GM19452 (cell line): ENCODE measurements around the gene RAD23B.
"Not testable (repeated sequence)": the region's sequence is repeated elsewhere in the genome, so short reads cannot be mapped to it uniquely, and the experiment has no call there.

Source experiments
- ATAC-seq: cut with Tn5 transposase; IDR thresholded peaks from one replicate; pipeline ENCODE4 v1.9.1; 2021; ENCODE audit not compliant: unreplicated experiment

The RAD23B gene

DNA sequence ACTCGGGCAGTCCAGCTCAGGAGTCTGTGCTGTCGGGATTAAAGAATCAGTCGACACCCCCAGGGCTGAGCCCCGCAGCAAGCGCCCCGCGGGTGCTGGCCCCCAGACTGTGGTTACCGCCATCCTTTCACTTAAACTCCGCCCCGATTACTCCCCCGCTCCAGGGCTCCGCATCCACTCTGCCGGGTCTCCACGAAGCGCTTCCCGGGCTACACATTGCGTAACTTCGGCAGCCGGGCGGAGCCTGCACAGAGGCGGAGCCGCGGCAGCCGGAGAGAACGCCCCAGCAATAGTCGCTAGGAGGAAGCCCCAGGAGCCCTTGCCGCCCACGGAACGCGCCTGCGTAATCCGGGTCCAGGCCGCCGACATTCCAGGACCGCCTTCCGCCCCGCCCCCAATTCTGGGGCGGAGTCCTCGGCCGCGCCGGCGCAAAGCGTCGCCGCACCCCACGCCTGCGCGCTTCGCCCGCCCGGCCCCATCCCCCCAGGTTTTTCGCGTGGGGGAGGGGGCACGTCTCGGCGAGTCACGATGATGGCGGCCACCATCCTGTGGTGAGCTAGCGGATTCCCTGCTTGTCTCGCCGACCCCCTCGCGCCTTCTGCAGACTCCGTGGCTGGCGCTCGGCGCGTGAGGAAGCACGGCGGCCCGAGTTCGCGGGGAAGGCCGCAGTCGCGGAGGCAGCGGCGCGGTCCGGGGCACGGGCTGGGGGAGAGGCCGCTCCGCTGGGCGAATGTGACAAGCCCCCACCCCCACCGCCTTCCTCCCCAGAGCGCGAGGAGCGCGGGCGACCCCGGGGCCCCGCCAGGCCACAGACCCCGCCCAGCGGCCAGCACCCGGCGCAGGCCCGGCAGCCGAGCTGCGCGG, at the start of gene RAD23B:
RAD23B (plus strand) TSS at position 521 of the 864 bp plus-strand sequence. CDS start 351 bp downstream, outside the sequence.
- ATAC-seq: peak; percentile 84

DNA sequence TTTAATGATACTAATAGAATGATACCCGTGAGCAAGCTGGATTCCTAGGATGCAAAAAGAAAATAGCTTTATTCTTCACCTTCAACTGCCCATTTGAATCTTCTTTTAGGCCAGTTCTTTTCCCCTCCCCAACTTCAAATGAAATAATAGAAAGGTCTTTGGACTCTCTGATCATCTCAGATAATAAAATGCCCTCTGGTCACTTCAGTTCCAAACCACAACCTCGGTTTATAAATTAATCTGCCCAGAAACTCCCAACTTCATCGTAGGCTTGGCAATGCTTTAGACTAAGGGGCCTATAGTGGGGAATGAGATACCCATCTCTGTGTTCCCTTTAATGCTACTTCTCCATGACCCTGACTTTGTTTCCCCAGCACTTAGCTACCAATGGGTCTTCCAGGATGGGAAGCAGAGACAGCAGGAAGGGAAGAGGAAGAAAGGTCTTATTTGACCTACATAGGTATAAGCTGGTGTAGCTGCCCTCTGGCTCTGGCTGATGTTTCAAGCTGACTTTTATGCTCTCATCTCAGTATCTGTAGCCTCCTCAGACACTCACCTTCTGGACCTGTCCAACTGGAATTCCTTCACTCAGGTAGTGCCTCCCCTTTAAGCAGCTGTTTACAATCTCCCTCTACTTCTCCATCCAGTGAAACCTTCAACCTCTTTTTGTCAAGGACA, 47.2 kb upstream of the RAD23B start:
- ATAC-seq: no peak

DNA sequence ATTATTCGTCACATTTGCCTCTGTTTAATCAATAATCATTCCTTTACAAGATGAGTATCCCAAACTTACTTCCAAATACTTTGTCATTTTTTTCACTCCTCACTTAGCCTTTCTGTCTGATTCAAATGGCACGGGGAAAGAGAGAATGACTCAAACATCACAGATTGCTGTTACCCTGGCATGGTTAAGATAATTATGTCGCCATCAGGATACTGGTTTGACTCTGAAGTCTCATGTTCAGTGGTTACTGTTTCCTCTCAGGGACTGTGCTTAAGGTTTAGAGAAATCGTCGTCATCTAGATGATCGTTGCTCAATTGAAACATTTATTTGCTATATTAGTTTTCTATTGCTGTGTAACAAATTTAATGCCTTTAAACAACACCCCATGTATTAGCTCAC, 45.2 kb upstream of the RAD23B start:
- ATAC-seq: no peak

GRCh38 chr9:107239474-107239873, 43.6 kb upstream of the RAD23B start:
- ATAC-seq: no peak

DNA sequence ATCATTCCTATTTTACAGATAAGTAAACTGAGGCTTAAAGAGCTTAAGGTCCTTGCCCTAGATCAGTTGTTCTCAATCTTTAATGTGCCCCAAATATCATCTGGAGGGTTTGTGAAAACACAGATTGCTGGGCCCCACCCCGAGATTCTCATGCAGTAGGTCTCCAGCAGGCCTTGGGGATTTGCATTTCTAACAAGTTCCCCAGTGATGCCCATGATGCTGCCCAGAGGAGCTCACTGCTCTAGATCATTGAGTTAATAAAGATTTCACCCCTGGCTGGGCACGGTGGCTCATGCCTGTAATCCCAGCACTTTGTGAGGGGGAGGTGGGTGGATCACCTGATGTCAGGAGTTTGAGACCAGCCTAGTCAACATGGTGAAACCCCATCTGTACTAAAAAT, 42.8 kb upstream of the RAD23B start:
- ATAC-seq: no peak

GRCh38 chr9:107242073-107243030, 40.7 kb upstream of the RAD23B start:
- ATAC-seq: no peak

DNA sequence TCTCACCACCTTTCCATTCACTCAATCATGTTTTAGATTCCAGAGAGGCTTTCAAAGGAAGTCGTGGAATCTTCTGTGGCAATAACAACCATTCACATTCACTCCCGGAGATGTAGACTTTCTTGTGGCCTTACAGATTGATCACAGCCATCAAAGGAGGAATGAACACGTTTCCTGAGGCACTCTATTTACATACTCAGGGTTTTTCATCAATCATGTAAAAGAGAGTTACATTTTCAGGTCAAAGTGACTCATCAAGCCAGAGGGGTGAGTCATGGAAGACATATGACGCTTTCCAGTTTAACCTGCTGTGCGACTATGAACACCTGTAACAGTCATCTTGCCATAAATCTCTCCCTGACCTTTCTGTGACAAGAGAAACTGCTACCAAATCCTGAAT, 39.3 kb upstream of the RAD23B start:
- ATAC-seq: peak; percentile 70

- no peak for ATAC-seq
Measured at GRCh38 chr9:107246259-107247254, 36.5 kb upstream of the RAD23B start.

GRCh38 chr9:107248714-107249113, 34.4 kb upstream of the RAD23B start:
- no peak for ATAC-seq

DNA sequence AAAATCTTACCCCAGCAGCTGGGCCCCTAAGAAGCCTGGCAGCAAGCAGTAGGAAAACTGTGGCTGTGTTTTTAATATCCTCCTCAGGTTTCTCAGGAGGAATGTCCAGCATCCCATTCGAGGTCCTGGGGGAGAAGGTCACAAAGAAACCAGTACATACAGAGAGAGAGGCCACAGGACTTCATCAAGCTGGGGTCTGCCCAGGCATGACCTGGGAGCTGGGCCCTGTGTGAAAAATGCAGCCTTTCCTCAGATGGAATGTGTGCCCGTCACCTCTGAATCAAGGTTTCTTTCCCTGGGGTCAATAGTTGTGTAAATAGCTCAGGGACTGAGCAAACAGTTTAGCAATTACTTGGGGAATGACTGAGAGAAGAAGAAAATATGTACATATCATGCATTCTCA, 33.9 kb upstream of the RAD23B start:
- no peak for ATAC-seq

GRCh38 chr9:107249665-107250285, 33.3 kb upstream of the RAD23B start:
- ATAC-seq: no peak

- no peak for ATAC-seq
Measured at GRCh38 chr9:107251756-107252322, 31.2 kb upstream of the RAD23B start.

DNA sequence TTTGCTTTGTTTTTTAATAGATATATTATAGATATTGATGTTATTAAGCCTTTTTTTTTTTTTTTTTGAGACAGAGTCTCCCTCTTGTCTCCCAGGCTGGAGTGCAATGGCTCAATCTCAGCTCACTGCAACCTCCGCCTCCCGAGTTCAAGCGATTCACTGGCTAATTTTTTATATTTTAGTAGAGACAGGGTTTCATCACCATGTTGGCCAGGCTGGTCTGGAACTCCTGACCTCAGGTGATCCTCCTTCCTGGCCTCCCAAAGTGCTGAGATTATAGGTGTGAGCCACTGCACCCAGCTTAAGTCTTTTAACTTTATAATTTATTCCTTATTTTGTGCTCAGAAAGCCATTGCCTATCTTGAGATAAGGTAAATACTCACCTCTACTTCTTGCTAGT, 24.2 kb upstream of the RAD23B start:
- ATAC-seq: no peak

DNA sequence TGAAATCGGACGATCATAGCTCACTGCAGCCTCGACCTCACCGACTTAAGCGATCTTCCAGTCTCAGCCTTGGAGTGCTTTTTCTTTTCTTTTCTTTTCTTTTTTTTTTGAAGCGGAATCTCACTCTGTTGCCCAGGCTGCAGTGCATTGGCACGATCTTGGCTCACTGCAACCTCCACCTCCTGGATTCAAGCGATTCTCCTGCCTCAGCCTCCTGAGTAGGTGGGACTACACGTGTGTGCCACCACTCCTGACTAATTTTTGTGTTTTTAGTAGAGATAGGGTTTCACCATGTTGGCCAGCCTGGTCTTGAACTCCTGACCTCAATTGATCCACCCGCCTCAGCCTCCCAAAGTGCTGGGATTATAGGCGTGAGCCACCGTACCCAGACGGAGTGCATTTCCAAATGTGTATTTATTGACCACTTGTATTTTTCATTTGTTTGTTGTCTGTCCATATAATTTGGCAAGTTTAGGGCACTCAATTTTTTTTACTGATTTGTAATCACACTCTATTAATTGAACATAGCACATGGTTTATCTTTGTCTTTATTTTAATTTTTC, 23.2 kb upstream of the RAD23B start:
- not testable (repeated sequence) for ATAC-seq

GRCh38 chr9:107260437-107261081, 22.5 kb upstream of the RAD23B start:
- peak; percentile 100 for ATAC-seq

- no peak for ATAC-seq
Measured at GRCh38 chr9:107261106-107261505, 22.0 kb upstream of the RAD23B start.

DNA sequence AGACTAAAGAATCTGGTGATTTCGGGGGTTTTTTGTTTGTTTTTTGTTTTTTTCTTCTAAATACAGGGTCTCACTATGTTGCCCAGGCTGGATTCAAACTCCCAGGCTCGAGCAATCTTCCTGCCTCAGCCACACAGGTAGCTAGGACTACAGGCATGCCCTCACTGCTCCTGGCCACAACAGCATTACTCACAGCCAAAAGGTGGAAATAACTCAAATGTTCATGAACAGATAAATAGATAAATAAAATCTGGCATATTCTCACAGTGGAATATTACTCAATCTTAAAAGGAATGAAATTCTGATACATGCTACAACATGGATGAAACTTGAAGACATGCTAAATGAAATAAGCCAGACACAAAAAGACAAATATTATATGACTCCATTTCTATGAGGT, 19.8 kb upstream of the RAD23B start:
- no peak for ATAC-seq

DNA sequence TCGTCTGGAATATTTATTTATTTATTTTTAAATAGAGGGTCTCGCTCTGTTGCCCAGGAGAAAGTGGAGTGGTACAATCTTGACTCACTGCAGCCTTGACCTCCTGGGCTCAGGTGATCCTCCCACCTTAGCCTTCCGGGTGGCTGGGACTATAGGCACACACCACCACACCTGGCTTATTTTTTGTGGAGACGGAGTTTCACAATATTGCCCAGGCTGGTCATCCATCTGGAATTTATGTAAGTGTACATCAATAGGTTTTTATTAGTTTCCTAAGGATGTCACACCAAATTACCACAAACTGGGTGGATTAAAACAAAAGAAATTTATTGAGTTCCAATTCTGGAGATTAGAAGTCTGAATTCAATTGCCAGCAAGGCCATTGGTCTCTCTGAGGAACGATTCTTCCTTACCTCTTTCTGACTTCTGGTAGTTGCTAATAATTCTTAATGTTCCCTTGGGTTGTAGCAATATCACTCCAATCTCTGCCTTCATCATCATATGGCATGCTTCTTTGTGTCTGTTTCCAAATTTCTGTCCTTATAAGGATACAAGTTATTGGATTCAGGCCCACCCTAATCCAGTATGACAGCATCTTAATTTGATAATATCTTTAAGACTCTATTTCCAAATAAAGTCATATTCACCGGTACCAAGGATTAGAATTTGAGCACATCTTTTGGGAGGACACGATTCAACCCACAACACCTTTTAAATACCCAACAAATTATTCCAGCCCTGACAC, 16.3 kb upstream of the RAD23B start:
- no peak for ATAC-seq
